Measurements from ENCODE around the gene TMEM209. TPM values are rescaled to one million over a fixed set of nuclear protein-coding genes. Genes with fewer than 3 reads are reported as not detected.

Gene TMEM209
- total RNA-seq, 1 experiment from 2014 or later: 21.0 TPM

DNA sequence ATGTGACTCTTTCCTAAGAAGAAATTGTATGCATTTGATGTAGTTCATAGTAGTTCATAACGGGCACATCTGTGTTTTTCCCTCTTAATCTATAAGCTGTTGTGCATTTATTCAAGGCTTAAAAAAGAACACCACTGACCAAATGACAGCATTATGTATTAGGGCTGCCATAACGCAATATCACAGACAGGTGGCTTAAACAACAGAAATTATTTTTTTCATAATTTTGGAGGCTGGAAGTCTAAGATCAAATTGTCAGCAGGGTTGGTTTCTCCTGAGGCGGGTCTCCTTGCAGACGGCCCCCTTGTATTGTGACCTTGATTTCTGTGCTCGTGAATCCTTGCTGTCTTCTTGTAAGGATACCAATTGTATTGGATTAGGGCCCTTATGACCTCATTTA lies 1.8 kb upstream of the TMEM209 start:
- Mint-ChIP-seq H3K27me3 (ENCODE audit: low read depth) (no peaks in the 10 kb centered on the region), H3K9me3 (no peaks in the 10 kb centered on the region), H3K4me1 (0 out of 2 replicates have a peak, but pooled peaks cover 3% of the 10 kb centered on the region), H3K4me3 (no peak overlapping the region), H3K27ac (no peak overlapping the region), H3K36me3 (peaks cover 14% of the 10 kb centered on the region)
- ChIA-PET CTCF (no interaction called here), POLR2A (no interaction called here)
- TF ChIP-seq SP1 (CRISPR knock-in tag; conservative IDR thresholded peaks at IDR 0.05): no peak
- TF ChIP-seq CREM (CRISPR knock-in tag; IDR thresholded peaks at IDR 0.05): no peak
- TF ChIP-seq KAT7 (CRISPR knock-in tag; IDR thresholded peaks at IDR 0.05; ENCODE audit: borderline replicate concordance): no peak
- TF ChIP-seq ERG (CRISPR knock-in tag; IDR thresholded peaks at IDR 0.05): no peak
- no peak for TF ChIP-seq FOXK1 (CRISPR knock-in tag; IDR thresholded peaks at IDR 0.05)
- TF ChIP-seq AFF4 (CRISPR knock-in tag; IDR thresholded peaks at IDR 0.05; ENCODE audit: borderline replicate concordance): no peak
- no peak for TF ChIP-seq ZNF219 (CRISPR knock-in tag; IDR thresholded peaks at IDR 0.05; ENCODE audit: borderline replicate concordance)
- no peak for TF ChIP-seq ETV6 (CRISPR knock-in tag; IDR thresholded peaks at IDR 0.05)
- ATAC-seq (no peak), DNase-seq (ENCODE audit: low spot score) (no peak)

GRCh38 chr7:130201796-130202195 lies 3.4 kb downstream of the TMEM209 start:
- CTCF ChIA-PET: no interaction called here
- POLR2A ChIA-PET: no interaction called here
- no peak for ATAC-seq
- Mint-ChIP-seq H3K27me3 (ENCODE audit: low read depth) (no peaks in the 10 kb centered on the region), H3K4me1 (0 out of 2 replicates have a peak, but pooled peaks cover 3% of the 10 kb centered on the region), H3K36me3 (peaks cover 51% of the 10 kb centered on the region), H3K27ac (no peak overlapping the region), H3K9me3 (no peaks in the 10 kb centered on the region), H3K4me3 (no peak overlapping the region)
- DNase-seq (ENCODE audit: low spot score): no peak
- TF ChIP-seq MYBL2 (CRISPR knock-in tag; IDR thresholded peaks at IDR 0.05) (no peak), SMAD3 (CRISPR knock-in tag; IDR thresholded peaks at IDR 0.05; ENCODE audit: borderline replicate concordance) (no peak), ZNF121 (CRISPR knock-in tag; IDR thresholded peaks at IDR 0.05) (no peak), CREB1 (CRISPR knock-in tag; IDR thresholded peaks at IDR 0.05) (no peak), E2F5 (CRISPR knock-in tag; IDR thresholded peaks at IDR 0.05) (no peak), ELF4 (CRISPR knock-in tag; IDR thresholded peaks at IDR 0.05; ENCODE audit: low read depth) (no peak), HMGXB4 (CRISPR knock-in tag; IDR thresholded peaks at IDR 0.05) (no peak), NFE2L1 (CRISPR knock-in tag; IDR thresholded peaks at IDR 0.05) (no peak), USF2 (CRISPR knock-in tag; IDR thresholded peaks at IDR 0.05) (no peak), AFF4 (CRISPR knock-in tag; IDR thresholded peaks at IDR 0.05; ENCODE audit: borderline replicate concordance) (no peak), JAZF1 (CRISPR knock-in tag; IDR thresholded peaks at IDR 0.05) (no peak)
- TF ChIP-seq, protein P1, sequence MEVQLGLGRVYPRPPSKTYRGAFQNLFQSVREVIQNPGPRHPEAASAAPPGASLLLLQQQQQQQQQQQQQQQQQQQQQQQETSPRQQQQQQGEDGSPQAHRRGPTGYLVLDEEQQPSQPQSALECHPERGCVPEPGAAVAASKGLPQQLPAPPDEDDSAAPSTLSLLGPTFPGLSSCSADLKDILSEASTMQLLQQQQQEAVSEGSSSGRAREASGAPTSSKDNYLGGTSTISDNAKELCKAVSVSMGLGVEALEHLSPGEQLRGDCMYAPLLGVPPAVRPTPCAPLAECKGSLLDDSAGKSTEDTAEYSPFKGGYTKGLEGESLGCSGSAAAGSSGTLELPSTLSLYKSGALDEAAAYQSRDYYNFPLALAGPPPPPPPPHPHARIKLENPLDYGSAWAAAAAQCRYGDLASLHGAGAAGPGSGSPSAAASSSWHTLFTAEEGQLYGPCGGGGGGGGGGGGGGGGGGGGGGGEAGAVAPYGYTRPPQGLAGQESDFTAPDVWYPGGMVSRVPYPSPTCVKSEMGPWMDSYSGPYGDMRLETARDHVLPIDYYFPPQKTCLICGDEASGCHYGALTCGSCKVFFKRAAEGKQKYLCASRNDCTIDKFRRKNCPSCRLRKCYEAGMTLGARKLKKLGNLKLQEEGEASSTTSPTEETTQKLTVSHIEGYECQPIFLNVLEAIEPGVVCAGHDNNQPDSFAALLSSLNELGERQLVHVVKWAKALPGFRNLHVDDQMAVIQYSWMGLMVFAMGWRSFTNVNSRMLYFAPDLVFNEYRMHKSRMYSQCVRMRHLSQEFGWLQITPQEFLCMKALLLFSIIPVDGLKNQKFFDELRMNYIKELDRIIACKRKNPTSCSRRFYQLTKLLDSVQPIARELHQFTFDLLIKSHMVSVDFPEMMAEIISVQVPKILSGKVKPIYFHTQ (CRISPR knock-in tag; IDR thresholded peaks at IDR 0.05): no peak
- TF ChIP-seq, protein P2, sequence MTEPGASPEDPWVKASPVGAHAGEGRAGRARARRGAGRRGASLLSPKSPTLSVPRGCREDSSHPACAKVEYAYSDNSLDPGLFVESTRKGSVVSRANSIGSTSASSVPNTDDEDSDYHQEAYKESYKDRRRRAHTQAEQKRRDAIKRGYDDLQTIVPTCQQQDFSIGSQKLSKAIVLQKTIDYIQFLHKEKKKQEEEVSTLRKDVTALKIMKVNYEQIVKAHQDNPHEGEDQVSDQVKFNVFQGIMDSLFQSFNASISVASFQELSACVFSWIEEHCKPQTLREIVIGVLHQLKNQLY (CRISPR knock-in tag; IDR thresholded peaks at IDR 0.05): no peak
